ENCODE results near the gene RTKN. TPM values are rescaled to one million over a fixed set of nuclear protein-coding genes. Genes with fewer than 3 reads are reported as not detected.

RTKN gene
- total and polyA plus RNA-seq, 9 of the 15 experiments (the other 6 are each of a cell fraction or from before 2014, with no cell fraction given) = 0.14 to 6.9 (median 3.6) TPM

- BruUV-seq (replicated peaks) = no TSS peak
- Histone ChIP-seq H3K9me1 (ENCODE audit: control insufficient read depth, insufficient read depth, low read length) (no peaks in the 10 kb centered on the region), H3K79me2 (ENCODE audit: control insufficient read depth, insufficient read depth, low read length) (no peaks in the 10 kb centered on the region), H4K20me1 (replicated peaks; ENCODE audit: control insufficient read depth, insufficient read depth, low read length) (no peaks in the 10 kb centered on the region), H3K27me3 (ENCODE audit: control insufficient read depth in 2 of 2, insufficient read depth in 2 of 2, low read length in 2 of 2) (no peaks in the 10 kb centered on the region), H3K9me3 (replicated peaks; ENCODE audit: control insufficient read depth, insufficient read depth, low read depth, low read length) (no peaks in the 10 kb centered on the region), H3K4me2 (ENCODE audit: insufficient read depth, low read length) (no peak overlapping the region), H3K4me3 (no peak overlapping the region), H3K36me3 (ENCODE audit: control insufficient read depth, insufficient read depth, low read length) (no peaks in the 10 kb centered on the region), H3K4me1 (replicated peaks in 1 of 2; ENCODE audit: control insufficient read depth in 2 of 2, insufficient read depth in 2 of 2, low read length in 2 of 2) (peaks cover 16 to 40% of the 10 kb centered on the region in 2 experiments; a peak in 4 of 5 replicates), H2AFZ (ENCODE audit: low read depth, low read length) (no peak overlapping the region), H3K9ac (ENCODE audit: insufficient read depth in 1 of 2, low read depth in 2 of 2, low read length in 2 of 2) (no peak overlapping the region), H3K27ac (ENCODE audit: extremely low read depth, low read depth, low read length) (no peak overlapping the region)
- ChIA-PET CTCF (ENCODE audit: low intra/inter-chr PET ratio) (no interaction called here), POLR2A (interaction anchor here (0.8 to 1.2 kb wide), 2 partner anchors 15 to 17 kb away, joined by 3 to 4 read pairs; partner anchors contain the start of gene INO80B)
- ATAC-seq (no peak), DNase-seq (ENCODE audit: extremely low read depth in 1 of 4, low spot score in 3 of 4) (no peak), FAIRE-seq (peak; percentile 37)
- intact Hi-C loops (cut with micrococcal nuclease) (no loop called here), in situ Hi-C loops (cut with MboI) (no loop called here)
- TF ChIP-seq, protein P1, sequence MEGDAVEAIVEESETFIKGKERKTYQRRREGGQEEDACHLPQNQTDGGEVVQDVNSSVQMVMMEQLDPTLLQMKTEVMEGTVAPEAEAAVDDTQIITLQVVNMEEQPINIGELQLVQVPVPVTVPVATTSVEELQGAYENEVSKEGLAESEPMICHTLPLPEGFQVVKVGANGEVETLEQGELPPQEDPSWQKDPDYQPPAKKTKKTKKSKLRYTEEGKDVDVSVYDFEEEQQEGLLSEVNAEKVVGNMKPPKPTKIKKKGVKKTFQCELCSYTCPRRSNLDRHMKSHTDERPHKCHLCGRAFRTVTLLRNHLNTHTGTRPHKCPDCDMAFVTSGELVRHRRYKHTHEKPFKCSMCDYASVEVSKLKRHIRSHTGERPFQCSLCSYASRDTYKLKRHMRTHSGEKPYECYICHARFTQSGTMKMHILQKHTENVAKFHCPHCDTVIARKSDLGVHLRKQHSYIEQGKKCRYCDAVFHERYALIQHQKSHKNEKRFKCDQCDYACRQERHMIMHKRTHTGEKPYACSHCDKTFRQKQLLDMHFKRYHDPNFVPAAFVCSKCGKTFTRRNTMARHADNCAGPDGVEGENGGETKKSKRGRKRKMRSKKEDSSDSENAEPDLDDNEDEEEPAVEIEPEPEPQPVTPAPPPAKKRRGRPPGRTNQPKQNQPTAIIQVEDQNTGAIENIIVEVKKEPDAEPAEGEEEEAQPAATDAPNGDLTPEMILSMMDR (IDR thresholded peaks at IDR 0.05 in 2 of 3, conservative IDR thresholded peaks at IDR 0.05 in 1 of 3; ENCODE audit: insufficient read depth in 2 of 3, low read depth in 1 of 3, low read length in 3 of 3) = 0 out of 6 replicates have a peak, but pooled peaks of 1 of the 3 experiments have one; percentile 2
- no peak for TF ChIP-seq ZNF12 (CRISPR knock-in tag; IDR thresholded peaks at IDR 0.05)
- no peak for TF ChIP-seq ETV6 (IDR thresholded peaks at IDR 0.05; ENCODE audit: borderline replicate concordance in 1 of 2, low read depth in 2 of 2, low read length in 1 of 2)
- TF ChIP-seq ETV6 (CRISPR knock-in tag; IDR thresholded peaks at IDR 0.05; ENCODE audit: borderline replicate concordance) = no peak
- no peak for TF ChIP-seq ZNF184 (CRISPR knock-in tag; IDR thresholded peaks at IDR 0.05)
- WGBS (ENCODE audit: insufficient coverage, low coverage, missing lambda C conversion rate) = 67% methylated on average over 1 of the region's 1 CpG
These were observed 3.5 kb downstream of the RTKN start for GRCh38 chr2:74438248-74438647.

Measured in K562 (cell line).